HepG2 (cell line): ENCODE data around the gene TOX4. TPM values are rescaled to one million over a fixed set of nuclear protein-coding genes. Genes with fewer than 3 reads are reported as not detected.

ENCODE experiments used
- ARNT2 ChIP-seq: sonication (generic); formaldehyde crosslinking; IDR thresholded peaks from 2 replicates; pipeline ENCODE4 v1.8.0; 2022; ENCODE audit warnings: mild to moderate bottlenecking, low read depth, missing genetic modification reagents, moderate library complexity
- BORCS8-MEF2B ChIP-seq: sonication (generic); formaldehyde crosslinking; IDR thresholded peaks from 2 replicates; pipeline ENCODE4 v1.8.0; 2022; ENCODE audit warnings: mild to moderate bottlenecking, missing genetic modification reagents
- ETV6 ChIP-seq: sonication (generic); formaldehyde crosslinking; conservative IDR thresholded peaks from 2 replicates; pipeline ENCODE4 v1.4.0; 2020; ENCODE audit warnings: missing genetic modification reagents
- HHEX ChIP-seq: IDR thresholded peaks from 2 replicates; pipeline ENCODE4 v1.6.1; 2016; ENCODE audit warnings: control low read depth
- MYPOP ChIP-seq: sonication (generic); formaldehyde crosslinking; IDR thresholded peaks from 2 replicates; pipeline ENCODE4 v1.8.1; 2023; ENCODE audit warnings: mild to moderate bottlenecking, moderate library complexity, missing genetic modification reagents
- TBX3 ChIP-seq: fragments of 450-650 bp; IDR thresholded peaks from 2 replicates; pipeline ENCODE4 v1.6.1; 2017; ENCODE audit warnings: antibody characterized with exemption, mild to moderate bottlenecking, inconsistent platforms, borderline replicate concordance
- TEAD2 ChIP-seq: sonication (generic); formaldehyde crosslinking; IDR thresholded peaks from 2 replicates; pipeline ENCODE4 v1.9.0; 2021; ENCODE audit warnings: missing genetic modification reagents
- ZFX ChIP-seq: sonication (generic); formaldehyde crosslinking; IDR thresholded peaks from 2 replicates; pipeline ENCODE4 v1.4.0; 2020; ENCODE audit warnings: mild to moderate bottlenecking, low read depth, missing genetic modification reagents, moderate library complexity
- ZNF256 ChIP-seq: sonication (generic); formaldehyde crosslinking; conservative IDR thresholded peaks from 2 replicates; pipeline ENCODE4 v1.4.0; 2020; ENCODE audit warnings: missing genetic modification reagents
- ZNF292 ChIP-seq: sonication (generic); formaldehyde crosslinking; IDR thresholded peaks from 2 replicates; pipeline ENCODE4 v1.8.1; 2022; ENCODE audit warnings: mild to moderate bottlenecking, low read depth, missing genetic modification reagents, borderline replicate concordance
- ZNF407 ChIP-seq: sonication (generic); formaldehyde crosslinking; IDR thresholded peaks from one replicate; pipeline ENCODE4 v1.5.1; 2020; ENCODE audit warnings: mild to moderate bottlenecking, missing genetic modification reagents; ENCODE audit errors: not compliant biosample characterization
- ZNF547 ChIP-seq: sonication (generic); formaldehyde crosslinking; IDR thresholded peaks from 2 replicates; pipeline ENCODE4 v1.5.1; 2020; ENCODE audit warnings: mild to moderate bottlenecking, missing genetic modification reagents
- ZNF598 ChIP-seq: sonication (generic); formaldehyde crosslinking; IDR thresholded peaks from 2 replicates; pipeline ENCODE4 v1.5.1; 2020; ENCODE audit warnings: mild to moderate bottlenecking, missing genetic modification reagents, borderline replicate concordance
- polyA plus RNA-seq, 8 experiments: library from polyadenylated mRNA; depleted of rRNA in 3 of 8; stranded (reverse) in 7 of 8; unstranded in 1 of 8; fragments of >200 nt; fragmentation: Illumina TruSeq in 4 of 8; extraction: Trizol in 4 of 8; gene quantifications; 2 replicates each; pipeline versions ENCODE4 v1.2.1 to v1.2.3, GENCODE V29; 2011 to 2016; ENCODE audit warnings: low read depth in 4 of 8, missing spikeins in 1 of 8, mixed read lengths in 1 of 8; ENCODE audit not compliant: insufficient read depth in 1 of 8
- total RNA-seq, 5 experiments: library from RNA; depleted of rRNA; stranded (reverse); fragments of >200 nt; fragmentation: Illumina TruSeq; extraction: Trizol; gene quantifications; 2 replicates each; pipeline ENCODE4 v1.2.3, GENCODE V29; 2016; ENCODE audit warnings: low read depth in 1 of 5
- TF ChIP-seq, protein P1 (sequence below): sonication (generic); formaldehyde crosslinking; IDR thresholded peaks from 2 replicates; pipeline ENCODE4 v1.8.1; 2023; ENCODE audit warnings: mild to moderate bottlenecking, missing genetic modification reagents
- TF ChIP-seq, protein P2 (sequence below): sonication (generic); formaldehyde crosslinking; IDR thresholded peaks from 2 replicates; pipeline ENCODE4 v1.4.0; 2020; ENCODE audit warnings: missing genetic modification reagents

The TOX4 gene
- total and polyA plus RNA-seq, 2 of the 13 experiments (the other 11 are each of a cell fraction or from before 2014, with no cell fraction given), result 71.8 to 163 TPM

GRCh38 chr14:21455912-21456667 lies 20.9 kb upstream of the TOX4 start, which contains the start of gene CHD8 (continued):
- TF ChIP-seq MYPOP (peak; percentile 91), TBX3 (no peak), BORCS8-MEF2B (CRISPR knock-in tag) (no peak; the same call in 1 of the 2 replicates), ZNF598 (CRISPR knock-in tag) (peak; percentile 97), ZNF292 (CRISPR knock-in tag) (no peak; the same call in 1 of the 2 replicates), ZNF256 (CRISPR knock-in tag) (peak; percentile 18; the same call in 1 of the 2 replicates), ZNF547 (CRISPR knock-in tag) (0 out of 2 replicates have a peak, but pooled peaks have one; percentile 69), ZFX (peak; percentile 96), ZNF407 (no peak), TEAD2 (CRISPR knock-in tag) (no peak), HHEX (CRISPR knock-in tag) (no peak), ARNT2 (CRISPR knock-in tag) (peak; percentile 79; the same call in 1 of the 2 replicates), ETV6 (CRISPR knock-in tag) (0 out of 2 replicates have a peak, but pooled peaks have one; percentile 21)
- TF ChIP-seq, protein P1, sequence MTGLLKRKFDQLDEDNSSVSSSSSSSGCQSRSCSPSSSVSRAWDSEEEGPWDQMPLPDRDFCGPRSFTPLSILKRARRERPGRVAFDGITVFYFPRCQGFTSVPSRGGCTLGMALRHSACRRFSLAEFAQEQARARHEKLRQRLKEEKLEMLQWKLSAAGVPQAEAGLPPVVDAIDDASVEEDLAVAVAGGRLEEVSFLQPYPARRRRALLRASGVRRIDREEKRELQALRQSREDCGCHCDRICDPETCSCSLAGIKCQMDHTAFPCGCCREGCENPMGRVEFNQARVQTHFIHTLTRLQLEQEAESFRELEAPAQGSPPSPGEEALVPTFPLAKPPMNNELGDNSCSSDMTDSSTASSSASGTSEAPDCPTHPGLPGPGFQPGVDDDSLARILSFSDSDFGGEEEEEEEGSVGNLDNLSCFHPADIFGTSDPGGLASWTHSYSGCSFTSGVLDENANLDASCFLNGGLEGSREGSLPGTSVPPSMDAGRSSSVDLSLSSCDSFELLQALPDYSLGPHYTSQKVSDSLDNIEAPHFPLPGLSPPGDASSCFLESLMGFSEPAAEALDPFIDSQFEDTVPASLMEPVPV (CRISPR knock-in tag), result no peak; the same call in 1 of the 2 replicates
- TF ChIP-seq, protein P2, sequence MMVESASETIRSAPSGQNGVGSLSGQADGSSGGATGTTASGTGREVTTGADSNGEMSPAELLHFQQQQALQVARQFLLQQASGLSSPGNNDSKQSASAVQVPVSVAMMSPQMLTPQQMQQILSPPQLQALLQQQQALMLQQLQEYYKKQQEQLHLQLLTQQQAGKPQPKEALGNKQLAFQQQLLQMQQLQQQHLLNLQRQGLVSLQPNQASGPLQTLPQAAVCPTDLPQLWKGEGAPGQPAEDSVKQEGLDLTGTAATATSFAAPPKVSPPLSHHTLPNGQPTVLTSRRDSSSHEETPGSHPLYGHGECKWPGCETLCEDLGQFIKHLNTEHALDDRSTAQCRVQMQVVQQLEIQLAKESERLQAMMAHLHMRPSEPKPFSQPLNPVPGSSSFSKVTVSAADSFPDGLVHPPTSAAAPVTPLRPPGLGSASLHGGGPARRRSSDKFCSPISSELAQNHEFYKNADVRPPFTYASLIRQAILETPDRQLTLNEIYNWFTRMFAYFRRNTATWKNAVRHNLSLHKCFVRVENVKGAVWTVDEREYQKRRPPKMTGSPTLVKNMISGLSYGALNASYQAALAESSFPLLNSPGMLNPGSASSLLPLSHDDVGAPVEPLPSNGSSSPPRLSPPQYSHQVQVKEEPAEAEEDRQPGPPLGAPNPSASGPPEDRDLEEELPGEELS (CRISPR knock-in tag), result no peak; the same call in none of the 2 replicates
